GM23248 (cell line): ENCODE results near the gene FAM210B.

Experiments
- EZH2 ChIP-seq: fragments of 200-600 bp; sonication (generic); IDR thresholded peaks from 2 replicates; pipeline ENCODE4 v1.6.1; 2018; ENCODE audit warnings: antibody characterized with exemption, mild to moderate bottlenecking; ENCODE audit not compliant: insufficient read depth, poor library complexity, severe bottlenecking
- EZH2phosphoT487 ChIP-seq: fragments of 200-600 bp; sonication (generic); IDR thresholded peaks from 2 replicates; pipeline ENCODE4 v1.6.1; 2018; ENCODE audit warnings: antibody characterized with exemption, moderate library complexity, mild to moderate bottlenecking, low read depth; ENCODE audit not compliant: insufficient read depth

DNA sequence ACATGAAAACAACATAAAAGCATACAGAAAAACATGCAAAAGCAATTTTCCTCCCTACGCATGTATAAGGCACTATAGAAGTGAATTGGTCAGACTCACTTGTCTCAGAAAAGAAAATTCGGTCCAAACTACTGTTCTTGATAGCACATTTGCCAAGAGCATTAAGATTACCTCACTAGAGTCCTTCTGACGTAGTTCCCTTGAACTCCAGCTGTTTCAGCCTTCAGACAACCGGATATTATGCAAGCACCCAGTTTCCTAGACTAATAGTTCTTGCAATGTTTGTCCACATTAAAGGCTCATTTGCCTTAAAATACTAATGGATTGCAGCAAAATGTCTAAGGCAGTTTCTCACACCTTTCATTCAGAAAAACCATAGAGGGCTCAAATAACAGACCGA is 50.7 kb downstream of the FAM210B start:
- TF ChIP-seq EZH2phosphoT487 (no peak), EZH2 (no peak)
